CD8-positive, alpha-beta memory T cell (primary cell): ENCODE data around the gene GNAO1. TPM values are rescaled to one million over a fixed set of nuclear protein-coding genes. Genes with fewer than 3 reads are reported as not detected.
A peak's percentile ranks its signal among the peaks of the same experiment; 100 is the strongest.

Experiments
- CTCF ChIA-PET: fragments of 350-600 bp; sonication (Branson Sonifier 250); formaldehyde crosslinking; loops from one replicate; lab custom pipeline; 2021; ENCODE audit warnings: antibody characterized with exemption; lab: Charles Lee
- POLR2A ChIA-PET: fragments of 350-600 bp; sonication (Branson Sonifier 250); formaldehyde crosslinking; loops from one replicate; lab custom pipeline; 2021; ENCODE audit warnings: antibody characterized with exemption; lab: Charles Lee
- DNase-seq, 5 donors: peaks; one replicate each; pipeline versions ENCODE4 v3.0.0 to v3.0.0-alpha.2; 2020 to 2022; ENCODE audit warnings: mixed read lengths in 1 of 5
- H3K27ac ChIP-seq: one replicate; pipeline ENCODE4 v1.7.0; 2013; ENCODE audit warnings: low read depth, mild to moderate bottlenecking, low read length, moderate library complexity
- H3K27me3 ChIP-seq: 2 replicates; pipeline ENCODE4 v1.7.0; 2013; ENCODE audit warnings: low read length, mild to moderate bottlenecking; ENCODE audit not compliant: insufficient read depth, poor library complexity, severe bottlenecking
- H3K36me3 ChIP-seq: 2 replicates; pipeline ENCODE4 v1.7.0; 2013; ENCODE audit warnings: mild to moderate bottlenecking, low read length, moderate library complexity; ENCODE audit not compliant: insufficient read depth
- H3K4me1 ChIP-seq: 2 replicates; pipeline ENCODE4 v1.7.0; 2013; ENCODE audit warnings: mild to moderate bottlenecking, low read length, moderate library complexity; ENCODE audit not compliant: insufficient read depth
- H3K4me3 ChIP-seq: 2 replicates; pipeline ENCODE4 v1.7.0; 2013; ENCODE audit warnings: mild to moderate bottlenecking, low read length
- H3K9me3 ChIP-seq: 2 replicates; pipeline ENCODE4 v1.7.0; 2013; ENCODE audit warnings: mild to moderate bottlenecking, low read length
- H3K27ac Mint-ChIP-seq, 8 donors: one replicate each; pipeline ENCODE4 v1.8.0; 2020 to 2021; ENCODE audit warnings: mixed read lengths in 8 of 8, mild to moderate bottlenecking in 6 of 8, inconsistent platforms in 3 of 8, moderate library complexity in 3 of 8
- H3K27me3 Mint-ChIP-seq, 2 donors: one replicate each; pipeline ENCODE4 v1.8.0; 2020 to 2021; ENCODE audit warnings: mixed read lengths in 2 of 2, mild to moderate bottlenecking in 1 of 2, moderate library complexity in 1 of 2
- H3K36me3 Mint-ChIP-seq, 3 donors: one replicate each; pipeline ENCODE4 v1.8.0; 2020 to 2021; ENCODE audit warnings: mixed read lengths in 3 of 3, inconsistent platforms in 1 of 3, mild to moderate bottlenecking in 1 of 3
- H3K4me1 Mint-ChIP-seq, 3 donors: one replicate each; pipeline ENCODE4 v1.8.0; 2020 to 2021; ENCODE audit warnings: mixed read lengths in 3 of 3, inconsistent platforms in 1 of 3, mild to moderate bottlenecking in 1 of 3
- H3K4me3 Mint-ChIP-seq, 7 donors: one replicate each; pipeline ENCODE4 v1.8.0; 2020 to 2021; ENCODE audit warnings: mixed read lengths in 7 of 7, mild to moderate bottlenecking in 6 of 7, moderate library complexity in 4 of 7, inconsistent platforms in 2 of 7
- H3K9me3 Mint-ChIP-seq, 5 donors: one replicate each; pipeline ENCODE4 v1.8.0; 2020 to 2022; ENCODE audit warnings: mixed read lengths in 5 of 5, mild to moderate bottlenecking in 3 of 5, moderate library complexity in 2 of 5, inconsistent platforms in 1 of 5
- polyA plus RNA-seq: library from polyadenylated mRNA; unstranded; fragments of 300-500 nt; fragmentation: Illumina TruSeq; gene quantifications from one replicate; pipeline ENCODE4 v1.2.3, GENCODE V29; 2021
- total RNA-seq, 2 experiments: library from RNA; stranded (reverse); gene quantifications; one replicate each; pipeline ENCODE4 v1.2.3, GENCODE V29; 2021

GNAO1 gene
- total and polyA plus RNA-seq, 3 experiments from 2014 or later = 0.86 to 2.5 (median 2.5) TPM

- H3K4me1 ChIP-seq = no peaks in the 10 kb centered on the region
- POLR2A ChIA-PET = no interaction called here
- no peak for DNase-seq
- Mint-ChIP-seq H3K36me3 (no peaks in the 10 kb centered on the region), H3K4me1 (no peaks in the 10 kb centered on the region), H3K27me3 (peaks cover 0 to 3% of the 10 kb centered on the region in 2 donors), H3K27ac (no peak overlapping the region), H3K9me3 (no peaks in the 10 kb centered on the region), H3K4me3 (no peak overlapping the region)
- no peak overlapping the region for H3K27ac ChIP-seq
- H3K9me3 ChIP-seq = no peaks in the 10 kb centered on the region
- no peaks in the 10 kb centered on the region for H3K27me3 ChIP-seq
- no peaks in the 10 kb centered on the region for H3K36me3 ChIP-seq
- CTCF ChIA-PET = no interaction called here
- no peak overlapping the region for H3K4me3 ChIP-seq
Observed at GRCh38 chr16:56350491-56351405, 159.5 kb downstream of the GNAO1 start.

DNA sequence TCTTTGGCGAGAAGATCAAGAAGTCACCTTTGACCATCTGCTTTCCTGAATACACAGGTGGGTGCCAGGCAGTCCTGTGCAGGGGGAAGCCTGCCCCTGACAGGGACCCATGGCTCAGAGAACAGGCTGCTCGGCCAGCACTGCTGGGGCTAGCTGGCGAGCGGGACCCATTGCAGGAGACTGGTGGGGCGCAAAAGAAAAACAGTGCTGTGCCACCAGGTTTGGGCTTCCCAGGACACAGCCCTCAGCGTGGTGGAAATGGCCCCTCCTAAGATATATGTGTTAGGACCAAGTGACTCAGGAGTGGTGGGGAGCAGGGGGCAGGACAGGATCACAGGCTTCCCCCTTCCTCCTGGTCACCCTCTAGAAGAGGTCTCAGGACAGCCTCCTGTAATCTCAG, 160.2 kb downstream of the GNAO1 start:
- no peaks in the 10 kb centered on the region for H3K4me1 ChIP-seq
- H3K4me3 ChIP-seq = no peak overlapping the region
- H3K27me3 ChIP-seq = no peaks in the 10 kb centered on the region
- H3K9me3 ChIP-seq = no peaks in the 10 kb centered on the region
- POLR2A ChIA-PET = no interaction called here
- no peak overlapping the region for H3K27ac Mint-ChIP-seq
- H3K4me3 Mint-ChIP-seq = no peak overlapping the region
- no peak for DNase-seq
- no peaks in the 10 kb centered on the region for H3K27me3 Mint-ChIP-seq
- H3K36me3 ChIP-seq = no peaks in the 10 kb centered on the region
- H3K36me3 Mint-ChIP-seq = peaks cover 0 to under 1% (median 0%) of the 10 kb centered on the region in 3 donors
- H3K27ac ChIP-seq = no peak overlapping the region
- peaks cover 4 to 7% (median 7%) of the 10 kb centered on the region in 3 donors for H3K4me1 Mint-ChIP-seq
- no peaks in the 10 kb centered on the region for H3K9me3 Mint-ChIP-seq
- CTCF ChIA-PET = no interaction called here

- no peak overlapping the region for H3K27ac Mint-ChIP-seq
- H3K4me3 Mint-ChIP-seq = no peak overlapping the region
- Histone ChIP-seq H3K27ac (no peak overlapping the region), H3K4me3 (no peak overlapping the region), H3K36me3 (no peaks in the 10 kb centered on the region), H3K9me3 (no peaks in the 10 kb centered on the region), H3K27me3 (no peaks in the 10 kb centered on the region), H3K4me1 (no peaks in the 10 kb centered on the region)
- CTCF ChIA-PET = no interaction called here
- H3K4me1 Mint-ChIP-seq = peaks cover 11 to 17% (median 17%) of the 10 kb centered on the region in 3 donors
- peaks cover 0 to 2% (median 0%) of the 10 kb centered on the region in 3 donors for H3K36me3 Mint-ChIP-seq
- no peak for DNase-seq
- H3K27me3 Mint-ChIP-seq = no peaks in the 10 kb centered on the region
- no peaks in the 10 kb centered on the region for H3K9me3 Mint-ChIP-seq
- POLR2A ChIA-PET = no interaction called here
Observed at GRCh38 chr16:56352351-56353053, 161.2 kb downstream of the GNAO1 start.

GRCh38 chr16:56353054-56353921, 162.0 kb downstream of the GNAO1 start:
- CTCF ChIA-PET = no interaction called here
- no peaks in the 10 kb centered on the region for H3K4me1 ChIP-seq
- H3K27ac ChIP-seq = no peak overlapping the region
- H3K36me3 ChIP-seq = no peaks in the 10 kb centered on the region
- no peaks in the 10 kb centered on the region for H3K9me3 ChIP-seq
- Mint-ChIP-seq H3K9me3 (no peaks in the 10 kb centered on the region), H3K27me3 (no peaks in the 10 kb centered on the region), H3K4me1 (peaks cover 12 to 21% (median 17%) of the 10 kb centered on the region in 3 donors), H3K27ac (no peak overlapping the region), H3K36me3 (peaks cover 0 to 2% (median 0%) of the 10 kb centered on the region in 3 donors), H3K4me3 (no peak overlapping the region)
- POLR2A ChIA-PET = no interaction called here
- DNase-seq = no peak
- H3K4me3 ChIP-seq = no peak overlapping the region
- H3K27me3 ChIP-seq = no peaks in the 10 kb centered on the region

- no peaks in the 10 kb centered on the region for H3K9me3 ChIP-seq
- Mint-ChIP-seq H3K9me3 (no peaks in the 10 kb centered on the region), H3K27me3 (no peaks in the 10 kb centered on the region), H3K36me3 (peaks cover 0 to 2% (median 0%) of the 10 kb centered on the region in 3 donors), H3K27ac (peak overlapping the region in 1 of 8 donors; percentile 11), H3K4me3 (no peak overlapping the region), H3K4me1 (peaks cover 12 to 21% (median 17%) of the 10 kb centered on the region in 3 donors)
- H3K27me3 ChIP-seq = no peaks in the 10 kb centered on the region
- CTCF ChIA-PET = interaction anchor here (1.3 kb wide), 1 partner anchor 409 kb away, joined by 3 read pairs; no protein-coding TSS in a partner anchor
- no peaks in the 10 kb centered on the region for H3K4me1 ChIP-seq
- H3K36me3 ChIP-seq = no peaks in the 10 kb centered on the region
- no peak for DNase-seq
- no peak overlapping the region for H3K27ac ChIP-seq
- POLR2A ChIA-PET = no interaction called here
- no peak overlapping the region for H3K4me3 ChIP-seq
Observed at GRCh38 chr16:56354016-56354415, 162.7 kb downstream of the GNAO1 start.

- Histone ChIP-seq H3K4me1 (no peaks in the 10 kb centered on the region), H3K27me3 (no peaks in the 10 kb centered on the region), H3K9me3 (no peaks in the 10 kb centered on the region), H3K36me3 (no peaks in the 10 kb centered on the region), H3K27ac (no peak overlapping the region), H3K4me3 (no peak overlapping the region)
- Mint-ChIP-seq H3K27me3 (no peaks in the 10 kb centered on the region), H3K4me1 (peaks cover 13 to 23% (median 17%) of the 10 kb centered on the region in 3 donors), H3K36me3 (peaks cover 0 to 2% (median 0%) of the 10 kb centered on the region in 3 donors), H3K27ac (peak overlapping the region in 1 of 8 donors; percentile 11), H3K4me3 (no peak overlapping the region), H3K9me3 (no peaks in the 10 kb centered on the region)
- CTCF ChIA-PET = interaction anchor here (1.3 kb wide), 2 partner anchors 36 to 409 kb away, joined by 3 read pairs; no protein-coding TSS in a partner anchor
- no peak for DNase-seq
- POLR2A ChIA-PET = no interaction called here
Observed at GRCh38 chr16:56354746-56355145, 163.5 kb downstream of the GNAO1 start.

- Histone ChIP-seq H3K27me3 (no peaks in the 10 kb centered on the region), H3K4me3 (no peak overlapping the region), H3K9me3 (no peaks in the 10 kb centered on the region), H3K4me1 (no peaks in the 10 kb centered on the region), H3K27ac (no peak overlapping the region), H3K36me3 (no peaks in the 10 kb centered on the region)
- Mint-ChIP-seq H3K27ac (peak overlapping the region in 1 of 8 donors; percentile 5), H3K36me3 (peaks cover 0 to 2% (median 0%) of the 10 kb centered on the region in 3 donors), H3K4me1 (peaks cover 14 to 24% (median 17%) of the 10 kb centered on the region in 3 donors), H3K27me3 (no peaks in the 10 kb centered on the region), H3K9me3 (no peaks in the 10 kb centered on the region), H3K4me3 (peak overlapping the region in 1 of 7 donors; percentile 33)
- ChIA-PET POLR2A (no interaction called here), CTCF (interaction anchor here (1.0 to 2.0 kb wide), 5 partner anchors 10 to 410 kb away, joined by 3 to 11 read pairs (median 3); no protein-coding TSS in a partner anchor)
- no peak for DNase-seq
Observed at GRCh38 chr16:56355221-56355620, 163.9 kb downstream of the GNAO1 start.
